GM18861 (cell line): ENCODE measurements around the gene COX7B2.

Source experiments
- ATAC-seq: cut with Tn5 transposase; IDR thresholded peaks from one replicate; pipeline ENCODE4 v1.9.1; 2021; ENCODE audit not compliant: unreplicated experiment

Gene COX7B2

DNA sequence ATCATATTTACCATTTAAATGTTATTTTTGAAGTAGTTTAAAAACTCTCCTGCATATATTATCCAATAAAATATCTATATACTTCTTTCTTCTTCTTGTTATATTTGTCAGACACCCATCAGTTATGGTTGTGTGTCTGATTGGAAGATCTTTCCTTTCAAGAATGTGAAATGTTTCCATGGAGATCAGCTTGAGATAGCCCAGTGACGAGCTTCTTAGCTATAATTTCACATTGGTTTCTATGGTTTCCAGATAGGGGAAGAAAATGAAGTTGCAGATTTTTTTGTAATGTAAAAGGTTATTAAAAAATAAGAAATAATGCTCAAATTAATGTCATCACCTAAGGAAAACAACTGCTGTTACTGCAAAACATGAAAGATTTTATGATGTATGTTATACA, 189.0 kb downstream of the COX7B2 start:
- ATAC-seq, result no peak

DNA sequence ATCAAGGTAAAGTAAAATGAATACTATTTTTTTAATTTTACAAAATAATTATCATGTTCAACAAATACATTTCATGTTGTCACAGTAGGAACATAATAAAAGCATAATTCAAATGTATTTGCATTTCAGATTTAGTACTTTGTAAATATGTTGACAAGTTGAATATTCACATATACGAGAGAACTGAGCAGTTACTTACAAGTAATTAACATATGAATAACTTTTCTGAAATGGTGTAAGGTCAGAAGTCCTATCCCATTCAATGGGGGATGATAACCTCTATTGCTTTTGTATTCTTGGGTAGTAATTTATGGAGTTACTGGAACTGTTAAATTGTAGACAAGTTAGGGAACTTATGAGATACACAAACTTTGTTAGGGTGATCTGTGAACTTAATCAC, 191.1 kb downstream of the COX7B2 start:
- ATAC-seq, result no peak

DNA sequence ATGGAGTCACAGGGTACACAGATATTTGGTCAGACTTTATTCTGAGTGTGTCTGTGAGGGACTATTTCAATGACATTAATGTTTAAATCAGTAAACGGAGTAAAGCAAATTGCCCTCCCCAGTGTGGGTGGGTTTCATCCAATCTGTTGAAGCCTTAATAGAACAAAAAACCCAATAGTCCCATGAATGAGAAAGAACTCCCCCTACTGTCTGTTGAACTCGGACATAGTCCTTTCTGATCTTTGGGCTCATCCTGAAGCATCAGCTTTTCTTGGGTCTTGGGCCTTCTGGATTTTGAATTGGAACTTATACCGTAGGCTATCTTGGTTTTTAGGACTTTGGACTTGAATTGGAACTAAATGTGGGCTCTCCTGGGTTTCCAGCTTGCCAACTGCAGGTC, 193.6 kb downstream of the COX7B2 start:
- no peak for ATAC-seq

DNA sequence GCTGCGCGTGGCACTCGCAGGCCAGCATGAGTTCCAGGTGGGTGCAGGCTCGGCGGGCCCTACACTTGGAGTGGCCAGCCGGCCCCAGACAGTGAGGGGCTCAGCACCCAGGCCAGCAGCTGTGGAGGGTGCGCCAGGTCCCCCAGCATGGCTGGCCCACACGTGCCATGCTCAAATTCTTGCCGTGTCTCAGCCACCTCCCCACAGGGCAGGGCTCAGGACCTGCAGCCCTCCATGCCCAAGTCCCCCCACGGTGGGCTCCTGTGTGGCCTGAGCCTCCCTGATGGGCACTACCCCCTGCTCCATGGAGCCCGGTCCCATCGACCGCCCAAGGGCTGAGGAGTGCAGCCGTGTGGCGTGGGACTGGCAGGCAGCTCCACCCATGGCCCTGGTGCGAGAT, 210.2 kb downstream of the COX7B2 start:
- no peak for ATAC-seq
